OCI-LY7 (cell line): ENCODE measurements around the gene TNPO2.

Experiments used
- EZH2phosphoT487 ChIP-seq: fragments of 200-600 bp; sonication (generic); IDR thresholded peaks from 2 replicates; pipeline ENCODE4 v1.6.1; 2018; ENCODE audit warnings: low read depth, borderline replicate concordance, mild to moderate bottlenecking, mixed run types, antibody characterized with exemption, low read length, moderate library complexity, mixed read lengths
- TF ChIP-seq, protein P1 (sequence below): fragments of 200-600 bp; sonication (generic); conservative IDR thresholded peaks from 2 replicates; pipeline ENCODE4 v1.5.1; 2014; ENCODE audit warnings: mild to moderate bottlenecking, antibody characterized with exemption, low read length, moderate library complexity, mixed read lengths

DNA sequence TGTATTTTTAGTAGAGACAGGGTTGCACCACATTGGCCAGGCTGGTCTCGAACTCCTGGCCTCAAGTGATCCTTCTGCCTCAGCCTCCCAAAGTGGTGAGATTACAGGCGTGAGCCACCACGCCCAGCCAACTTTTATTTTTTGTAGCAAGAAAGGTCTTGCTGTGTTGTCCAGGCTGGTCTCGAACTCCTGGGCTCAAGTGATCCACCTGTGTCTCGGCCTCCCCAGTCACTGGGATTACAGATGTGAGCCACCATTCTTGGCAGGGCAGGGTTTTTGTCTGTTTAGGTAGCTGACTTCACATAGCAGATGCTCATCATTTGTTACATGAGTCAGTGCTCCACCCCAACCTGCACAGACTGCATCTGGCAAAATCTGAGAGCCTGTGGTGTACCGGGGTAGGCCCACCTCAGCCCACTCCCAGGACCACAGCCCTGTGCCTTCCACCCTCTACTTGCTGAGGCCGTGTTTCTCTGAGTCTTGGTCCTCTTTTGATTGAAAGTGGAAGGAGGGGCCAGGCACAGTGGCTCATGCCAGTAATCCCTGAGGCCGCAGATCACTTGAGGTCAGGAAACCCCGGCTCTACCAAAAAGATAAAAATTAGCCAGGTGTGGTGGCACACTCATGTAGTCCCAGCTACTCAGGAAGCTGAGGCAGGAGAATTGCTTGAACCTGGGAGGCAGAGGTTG is 4.2 kb upstream of the TNPO2 start:
- TF ChIP-seq, protein P1, sequence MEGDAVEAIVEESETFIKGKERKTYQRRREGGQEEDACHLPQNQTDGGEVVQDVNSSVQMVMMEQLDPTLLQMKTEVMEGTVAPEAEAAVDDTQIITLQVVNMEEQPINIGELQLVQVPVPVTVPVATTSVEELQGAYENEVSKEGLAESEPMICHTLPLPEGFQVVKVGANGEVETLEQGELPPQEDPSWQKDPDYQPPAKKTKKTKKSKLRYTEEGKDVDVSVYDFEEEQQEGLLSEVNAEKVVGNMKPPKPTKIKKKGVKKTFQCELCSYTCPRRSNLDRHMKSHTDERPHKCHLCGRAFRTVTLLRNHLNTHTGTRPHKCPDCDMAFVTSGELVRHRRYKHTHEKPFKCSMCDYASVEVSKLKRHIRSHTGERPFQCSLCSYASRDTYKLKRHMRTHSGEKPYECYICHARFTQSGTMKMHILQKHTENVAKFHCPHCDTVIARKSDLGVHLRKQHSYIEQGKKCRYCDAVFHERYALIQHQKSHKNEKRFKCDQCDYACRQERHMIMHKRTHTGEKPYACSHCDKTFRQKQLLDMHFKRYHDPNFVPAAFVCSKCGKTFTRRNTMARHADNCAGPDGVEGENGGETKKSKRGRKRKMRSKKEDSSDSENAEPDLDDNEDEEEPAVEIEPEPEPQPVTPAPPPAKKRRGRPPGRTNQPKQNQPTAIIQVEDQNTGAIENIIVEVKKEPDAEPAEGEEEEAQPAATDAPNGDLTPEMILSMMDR: no peak
- no peak for TF ChIP-seq EZH2phosphoT487
